ENCODE data around the gene AAK1. TPM values are rescaled to one million over a fixed set of nuclear protein-coding genes. Genes with fewer than 3 reads are reported as not detected.

The AAK1 gene
- total RNA-seq, 4 donors from 2014 or later, result 42.5 to 55.9 (median 51.2) TPM

DNA sequence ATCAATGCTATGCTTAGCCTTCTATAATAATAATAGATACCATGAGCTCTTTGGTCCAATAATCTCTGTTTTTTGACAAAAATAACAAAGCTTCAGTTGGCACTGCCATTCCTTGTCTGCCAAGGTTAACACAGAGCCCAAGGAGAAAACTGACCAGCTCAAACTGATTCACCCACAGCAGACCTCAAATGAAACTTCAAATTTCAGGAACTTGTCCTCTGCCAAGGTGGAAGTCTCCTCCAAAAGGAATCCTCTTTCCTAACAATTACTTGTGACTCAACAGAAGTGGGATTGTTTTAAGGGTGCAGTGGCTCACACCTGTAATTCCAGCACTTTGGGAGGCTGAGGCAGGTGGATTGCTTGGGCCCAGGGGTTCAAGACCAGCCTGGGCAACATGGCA is 12.1 kb downstream of the AAK1 start:
- TF ChIP-seq, protein P1, sequence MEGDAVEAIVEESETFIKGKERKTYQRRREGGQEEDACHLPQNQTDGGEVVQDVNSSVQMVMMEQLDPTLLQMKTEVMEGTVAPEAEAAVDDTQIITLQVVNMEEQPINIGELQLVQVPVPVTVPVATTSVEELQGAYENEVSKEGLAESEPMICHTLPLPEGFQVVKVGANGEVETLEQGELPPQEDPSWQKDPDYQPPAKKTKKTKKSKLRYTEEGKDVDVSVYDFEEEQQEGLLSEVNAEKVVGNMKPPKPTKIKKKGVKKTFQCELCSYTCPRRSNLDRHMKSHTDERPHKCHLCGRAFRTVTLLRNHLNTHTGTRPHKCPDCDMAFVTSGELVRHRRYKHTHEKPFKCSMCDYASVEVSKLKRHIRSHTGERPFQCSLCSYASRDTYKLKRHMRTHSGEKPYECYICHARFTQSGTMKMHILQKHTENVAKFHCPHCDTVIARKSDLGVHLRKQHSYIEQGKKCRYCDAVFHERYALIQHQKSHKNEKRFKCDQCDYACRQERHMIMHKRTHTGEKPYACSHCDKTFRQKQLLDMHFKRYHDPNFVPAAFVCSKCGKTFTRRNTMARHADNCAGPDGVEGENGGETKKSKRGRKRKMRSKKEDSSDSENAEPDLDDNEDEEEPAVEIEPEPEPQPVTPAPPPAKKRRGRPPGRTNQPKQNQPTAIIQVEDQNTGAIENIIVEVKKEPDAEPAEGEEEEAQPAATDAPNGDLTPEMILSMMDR (IDR thresholded peaks at IDR 0.05; ENCODE audit: low read depth), result no peak

DNA sequence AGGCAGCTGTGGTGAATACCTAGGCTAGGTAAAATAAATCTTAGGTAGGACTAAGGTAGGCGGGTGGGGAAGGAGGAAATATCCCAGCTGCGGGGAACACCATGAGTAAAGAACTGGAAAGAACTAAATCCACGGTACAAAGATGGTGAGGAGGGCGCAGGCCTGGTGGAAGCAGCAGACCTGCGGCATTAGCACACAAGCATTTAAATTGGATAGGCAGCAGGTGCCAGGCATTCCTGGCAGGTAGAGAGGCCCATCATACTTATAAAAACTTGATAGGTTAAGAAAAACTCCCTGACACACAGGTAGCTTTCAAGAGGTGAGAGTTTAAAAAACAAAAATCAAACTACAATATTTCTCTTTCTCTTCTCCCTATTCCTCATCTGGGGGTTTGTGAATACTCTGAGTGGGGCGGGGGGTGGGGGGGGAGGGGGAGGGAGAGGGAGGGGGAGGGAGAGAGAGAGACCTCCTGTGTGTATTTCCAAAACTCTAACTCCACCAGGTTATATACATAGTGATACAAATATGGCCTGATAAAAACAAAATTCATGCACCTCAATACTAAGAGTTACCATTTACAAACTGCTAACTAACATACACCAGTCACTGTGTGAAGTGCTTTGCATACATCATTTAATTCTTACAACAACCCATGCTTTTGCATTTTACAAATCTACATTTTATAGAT is 13.5 kb downstream of the AAK1 start:
- TF ChIP-seq, protein P1 (IDR thresholded peaks at IDR 0.05; ENCODE audit: low read depth), result no peak

DNA sequence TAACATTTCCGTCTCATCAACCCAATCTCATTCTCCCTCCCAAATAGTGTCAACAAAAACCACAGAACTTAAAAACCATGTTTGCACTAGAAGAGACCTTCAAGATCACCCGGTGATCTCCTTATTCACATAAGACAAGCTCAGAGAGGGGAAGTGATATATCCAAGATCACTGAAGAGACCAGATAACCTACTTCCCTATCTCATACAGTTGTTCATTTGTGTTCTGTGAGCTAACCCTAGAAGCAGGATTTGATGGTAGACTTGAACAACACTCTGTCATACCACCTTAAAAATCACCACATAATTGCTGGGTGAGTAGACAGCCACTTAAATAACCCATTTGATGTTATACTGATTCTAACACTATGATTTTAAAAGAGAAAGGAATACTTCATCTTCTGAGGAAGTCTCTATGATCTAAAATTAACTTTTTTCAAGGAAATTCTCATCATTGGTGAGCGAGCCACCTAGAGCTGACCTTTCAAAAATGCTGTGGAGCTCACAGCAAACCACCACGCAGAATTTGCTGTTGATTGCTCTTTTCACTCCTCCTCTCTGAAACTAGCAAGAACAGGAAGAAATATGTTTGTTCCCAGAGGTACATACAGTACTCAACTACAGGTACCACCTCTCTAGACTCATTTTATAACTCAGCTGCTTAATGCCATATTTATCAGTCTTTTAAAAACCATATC is 15.1 kb downstream of the AAK1 start:
- TF ChIP-seq, protein P1 (IDR thresholded peaks at IDR 0.05; ENCODE audit: low read depth), result no peak

DNA sequence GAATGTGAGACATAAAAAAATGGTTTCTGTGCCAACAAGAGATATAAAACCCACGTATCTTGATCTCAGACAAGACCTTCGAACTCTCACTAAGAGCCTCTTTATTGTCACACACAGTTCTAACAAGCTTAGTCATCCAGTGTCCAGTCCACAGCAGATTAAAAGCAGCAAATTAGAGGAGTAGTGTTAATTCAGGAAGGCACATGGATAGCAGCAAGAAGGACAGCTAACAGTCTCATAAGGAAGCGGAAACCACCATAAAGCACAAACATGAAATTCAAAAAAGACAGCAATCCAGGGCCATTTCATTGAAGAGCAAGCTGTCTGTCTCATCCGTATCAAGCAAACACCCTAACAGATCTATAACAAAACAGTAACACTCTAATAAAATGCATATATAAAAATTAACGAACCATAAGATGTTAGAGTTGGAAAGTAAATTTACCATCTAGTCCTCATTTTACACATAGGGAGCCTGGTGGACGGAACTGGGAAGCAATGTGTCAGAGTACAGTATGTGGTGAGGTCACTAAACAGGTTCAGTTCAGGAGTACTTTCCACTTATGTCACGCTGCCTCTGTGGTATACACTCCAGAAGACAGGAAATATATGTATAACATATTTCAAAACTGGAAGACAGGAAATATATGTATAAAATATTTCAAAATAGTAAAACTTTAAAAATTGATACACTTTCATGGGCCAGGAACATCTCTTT is 18.3 kb downstream of the AAK1 start:
- TF ChIP-seq, protein P1 (IDR thresholded peaks at IDR 0.05; ENCODE audit: low read depth), result no peak

DNA sequence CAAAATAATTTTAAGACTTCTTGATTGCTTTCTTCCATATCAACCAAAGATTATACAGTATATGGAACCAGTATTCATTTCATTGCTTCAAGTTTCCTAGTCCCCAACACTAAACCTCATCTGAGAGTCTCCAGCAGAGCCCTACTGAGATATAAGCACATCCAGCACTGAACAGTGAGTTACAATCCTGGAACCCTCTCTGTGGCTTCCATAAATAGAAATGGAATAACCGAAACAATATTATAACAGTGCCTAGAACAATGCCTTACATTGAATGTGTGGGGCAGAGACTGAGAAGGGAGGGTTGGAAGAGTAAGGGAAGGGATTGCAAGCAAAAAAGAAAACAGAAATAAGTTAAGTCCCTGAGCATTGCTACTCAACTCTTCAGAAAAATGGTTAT is 18.9 kb downstream of the AAK1 start:
- TF ChIP-seq, protein P1 (IDR thresholded peaks at IDR 0.05; ENCODE audit: low read depth), result no peak

DNA sequence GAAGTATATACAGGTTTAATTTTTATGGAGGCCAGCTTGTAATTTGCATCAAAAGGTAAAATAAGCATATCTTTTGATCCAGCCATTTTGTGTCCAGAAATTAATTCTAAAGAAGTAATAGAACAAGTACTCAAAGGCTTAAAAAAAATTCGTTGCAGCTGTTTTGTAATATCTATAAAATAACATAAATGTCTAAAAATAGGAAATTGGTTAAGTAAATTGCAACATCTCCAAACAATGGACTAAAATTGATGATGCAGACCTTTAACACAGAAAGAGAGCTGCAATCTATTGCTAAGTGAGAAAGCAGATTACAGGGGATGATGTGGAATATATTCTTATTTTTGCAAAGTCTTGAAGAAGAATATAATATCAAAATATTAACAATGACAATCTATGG is 19.4 kb downstream of the AAK1 start:
- TF ChIP-seq, protein P1 (IDR thresholded peaks at IDR 0.05; ENCODE audit: low read depth), result no peak

DNA sequence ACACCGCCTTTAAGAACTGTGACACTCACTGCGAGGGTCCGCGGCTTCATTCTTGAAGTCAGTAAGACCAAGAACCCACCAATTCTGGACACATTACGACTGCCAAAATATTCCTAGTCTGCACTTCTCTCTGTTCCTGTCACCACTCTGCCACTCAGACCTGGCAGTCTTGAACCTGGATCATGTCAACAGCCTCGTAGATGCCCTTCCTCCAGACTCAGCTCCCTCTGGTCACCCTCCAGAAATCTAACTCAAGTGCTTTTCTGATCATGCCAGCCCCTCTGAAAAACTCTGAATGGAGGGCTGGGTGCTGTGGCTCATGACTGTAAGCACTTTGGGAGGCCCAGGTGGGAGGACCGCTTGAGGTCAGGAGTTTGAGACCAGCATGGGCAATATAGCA is 20.3 kb downstream of the AAK1 start:
- TF ChIP-seq, protein P1 (IDR thresholded peaks at IDR 0.05; ENCODE audit: low read depth), result no peak

Measured in subcutaneous adipose tissue (tissue), 4 donors.